Measurements from ENCODE around the gene RHBG. TPM values are rescaled to one million over a fixed set of nuclear protein-coding genes. Genes with fewer than 3 reads are reported as not detected.

RHBG gene
- total RNA-seq, 1 experiment from 2014 or later: 1.5 TPM

DNA sequence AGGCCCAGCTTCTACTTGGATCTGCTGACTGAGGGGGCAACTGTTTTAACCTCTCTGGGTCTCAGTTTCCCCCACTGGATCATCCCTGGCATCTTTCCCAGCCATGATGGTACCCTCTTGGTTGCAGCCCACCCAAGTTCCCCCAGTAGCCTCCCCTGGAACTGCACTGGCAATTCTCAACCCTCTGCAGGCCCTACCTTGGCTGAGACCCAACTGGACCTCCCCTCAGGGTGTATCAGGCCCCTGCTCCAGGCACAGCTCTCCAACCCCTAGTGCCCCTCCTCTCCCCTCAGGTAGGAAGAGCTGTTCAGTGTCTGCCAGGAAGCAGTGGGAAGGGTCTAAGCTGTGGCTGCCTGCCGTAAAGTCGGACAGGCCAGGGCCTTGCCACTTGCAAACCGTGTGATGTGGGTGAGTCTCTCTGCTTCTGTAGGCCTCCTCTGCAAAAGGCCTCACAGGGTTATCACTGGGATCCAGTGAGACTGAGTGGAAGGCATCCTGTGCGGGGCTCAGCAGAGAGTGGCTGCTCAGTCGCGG, 32.1 kb downstream of the RHBG start:
- Histone ChIP-seq H2BK12ac (ENCODE audit: insufficient read length, low read depth, low read length) (no peak overlapping the region), H3K4me2 (ENCODE audit: insufficient read depth, insufficient read length, low read length) (no peak overlapping the region), H3T11ph (ENCODE audit: low read length) (no peak overlapping the region), H2BK120ac (ENCODE audit: low read depth, low read length, poor library complexity, severe bottlenecking) (no peak overlapping the region), H3K14ac (ENCODE audit: insufficient read depth, low read length) (no peak overlapping the region), H4K5ac (ENCODE audit: insufficient read length, low read depth, low read length) (no peak overlapping the region), H3K9ac (ENCODE audit: extremely low read depth, insufficient read length, low read length) (no peak overlapping the region), H3K27me3 (ENCODE audit: insufficient read depth, low read length) (no peaks in the 10 kb centered on the region), H4K20me1 (ENCODE audit: control insufficient read depth, insufficient read depth, insufficient read length) (peaks cover 2% of the 10 kb centered on the region), H4K91ac (ENCODE audit: insufficient read length, low read depth, low read length) (no peak overlapping the region), H2BK5ac (ENCODE audit: insufficient read length, low read length) (no peak overlapping the region), H3K79me1 (ENCODE audit: insufficient read depth, low read depth, low read length, poor library complexity, severe bottlenecking) (no peaks in the 10 kb centered on the region), H3K23me2 (ENCODE audit: insufficient read length, low read depth, low read length, poor library complexity, severe bottlenecking) (no peaks in the 10 kb centered on the region), H3K79me2 (ENCODE audit: insufficient read depth, low read length) (no peaks in the 10 kb centered on the region), H2AFZ (ENCODE audit: low read length) (no peak overlapping the region), H3K56ac (ENCODE audit: insufficient read length, low read depth, low read length) (no peak overlapping the region), H3K4me1 (ENCODE audit: insufficient read depth, low read length) (peaks cover 8% of the 10 kb centered on the region; the same call in 1 of the 2 replicates), H3K23ac (ENCODE audit: insufficient read length, low read depth, low read length) (no peak overlapping the region), H2AK5ac (ENCODE audit: insufficient read length, low read length) (no peak overlapping the region), H3K4ac (ENCODE audit: low read depth, low read length) (no peak overlapping the region), H4K8ac (replicated peaks; ENCODE audit: insufficient read length, low read depth, low read length) (no peak overlapping the region), H2BK15ac (ENCODE audit: low read depth, low read length) (no peak overlapping the region), H3K9me3 (ENCODE audit: control insufficient read depth, low read depth, low read length) (no peaks in the 10 kb centered on the region), H3K18ac (ENCODE audit: insufficient read length, low read depth, low read length) (no peak overlapping the region), H2BK20ac (ENCODE audit: low read depth, low read length, poor library complexity, severe bottlenecking) (no peak overlapping the region), H3K27ac (ENCODE audit: insufficient read length, low read depth, low read length) (no peak overlapping the region)
- Mint-ChIP-seq H3K9me3 (peaks cover 3 to 4% of the 10 kb centered on the region in 2 experiments; a peak in 4 of 5 replicates), H3K27me3 (ENCODE audit: low read depth) (peaks cover 19% of the 10 kb centered on the region), H3K4me1 (peaks cover 32 to 38% of the 10 kb centered on the region in 2 experiments), H3K27ac (peak overlapping the region in 2 of 3 experiments; percentile 11 to 67; a peak in 2 of 7 replicates), H3K36me3 (ENCODE audit: insufficient read depth in 1 of 3, low read depth in 3 of 3) (peaks cover 0 to 10% (median 0%) of the 10 kb centered on the region in 3 experiments; a peak in 4 of 7 replicates), H3K4me3 (peak overlapping the region in 1 of 2 experiments; percentile 49; a peak in 1 of 5 replicates)
- WGBS (ENCODE audit: extremely low coverage, insufficient read length, low lambda C conversion rate): no CpG with 5 or more reads among the region's 6 CpGs
- no peak for DNase-seq
- TF ChIP-seq, protein P1, sequence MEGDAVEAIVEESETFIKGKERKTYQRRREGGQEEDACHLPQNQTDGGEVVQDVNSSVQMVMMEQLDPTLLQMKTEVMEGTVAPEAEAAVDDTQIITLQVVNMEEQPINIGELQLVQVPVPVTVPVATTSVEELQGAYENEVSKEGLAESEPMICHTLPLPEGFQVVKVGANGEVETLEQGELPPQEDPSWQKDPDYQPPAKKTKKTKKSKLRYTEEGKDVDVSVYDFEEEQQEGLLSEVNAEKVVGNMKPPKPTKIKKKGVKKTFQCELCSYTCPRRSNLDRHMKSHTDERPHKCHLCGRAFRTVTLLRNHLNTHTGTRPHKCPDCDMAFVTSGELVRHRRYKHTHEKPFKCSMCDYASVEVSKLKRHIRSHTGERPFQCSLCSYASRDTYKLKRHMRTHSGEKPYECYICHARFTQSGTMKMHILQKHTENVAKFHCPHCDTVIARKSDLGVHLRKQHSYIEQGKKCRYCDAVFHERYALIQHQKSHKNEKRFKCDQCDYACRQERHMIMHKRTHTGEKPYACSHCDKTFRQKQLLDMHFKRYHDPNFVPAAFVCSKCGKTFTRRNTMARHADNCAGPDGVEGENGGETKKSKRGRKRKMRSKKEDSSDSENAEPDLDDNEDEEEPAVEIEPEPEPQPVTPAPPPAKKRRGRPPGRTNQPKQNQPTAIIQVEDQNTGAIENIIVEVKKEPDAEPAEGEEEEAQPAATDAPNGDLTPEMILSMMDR (conservative IDR thresholded peaks at IDR 0.05): no peak
